Mucosa of descending colon (tissue), 3 donors: ENCODE results near the gene IL32. TPM values are rescaled to one million over a fixed set of nuclear protein-coding genes. Genes with fewer than 3 reads are reported as not detected.

Experiments
- ATAC-seq: fragments of 200-7000 bp; cut with Tn5 transposase; one replicate; pipeline ENCODE4 v1.9.1; 2020; ENCODE audit warnings: mild to moderate bottlenecking, moderate library complexity
- DNase-seq, 3 donors: peaks; one replicate each; pipeline ENCODE4 v3.0.0-alpha.2; 2020
- H3K36me3 ChIP-seq: fragments of 200-600 bp; one replicate; pipeline ENCODE4 v1.8.0; 2021; ENCODE audit warnings: low read depth, mild to moderate bottlenecking
- H3K4me1 ChIP-seq: fragments of 200-600 bp; one replicate; pipeline ENCODE4 v1.8.0; 2021; ENCODE audit warnings: low read depth, mild to moderate bottlenecking
- H3K4me3 ChIP-seq: fragments of 200-600 bp; one replicate; pipeline ENCODE4 v1.8.0; 2021; ENCODE audit warnings: mild to moderate bottlenecking
- H3K9me3 ChIP-seq: fragments of 200-600 bp; one replicate; pipeline ENCODE4 v1.8.0; 2021; ENCODE audit warnings: mild to moderate bottlenecking
- CTCF ChIP-seq: fragments of 200-600 bp; IDR thresholded peaks from one replicate; pipeline ENCODE4 v1.8.0; 2022; ENCODE audit warnings: antibody characterized with exemption, mild to moderate bottlenecking
- intact Hi-C, 2 donors: fragments of 100-400 bp; cut with DNase I in 1 of 2; cut with micrococcal nuclease in 1 of 2; formaldehyde crosslinking; loops; one replicate each; pipeline versions ENCODE4 v1.11.0 to v1.11.1; 2022; cut with DNase I, micrococcal nuclease
- total RNA-seq, 3 donors: library from RNA; stranded (reverse); fragmentation: NEBNext Ultra II Directional in 2 of 3; extraction: Animal tissue kit (Norgen Biotek cat#: 25700) in 2 of 3; gene quantifications; one replicate each; pipeline versions ENCODE4 v1.2.1 to v1.2.4, GENCODE V29; 2021 to 2023
- donor health status: DM: no; HTN: no; CAD: no; lungs with moderate emphysema.
- donor health status: DM: no; HTN: no; CAD: no.
- donor health status: DM: no; HTN: yes; CAD: no.

IL32 gene
- total RNA-seq, 3 donors from 2014 or later: 394 to 627 (median 413) TPM

- peak in 2 of 3 donors; percentile 27 to 29 for DNase-seq
- no peak for ATAC-seq
- Histone ChIP-seq H3K4me3 (no peak overlapping the region), H3K4me1 (peaks cover 36% of the 10 kb centered on the region), H3K9me3 (no peaks in the 10 kb centered on the region), H3K36me3 (no peaks in the 10 kb centered on the region)
- no peak for TF ChIP-seq CTCF
- intact Hi-C loops: no loop called here
Observed at GRCh38 chr16:3060339-3061127, 4.9 kb upstream of the IL32 start.

- DNase-seq (peak in 1 of 3 donors; percentile 2), ATAC-seq (no peak)
- H3K9me3 ChIP-seq: no peaks in the 10 kb centered on the region
- TF ChIP-seq CTCF: no peak
- H3K36me3 ChIP-seq: no peaks in the 10 kb centered on the region
- intact Hi-C loops: no loop called here
- H3K4me1 ChIP-seq: peaks cover 38% of the 10 kb centered on the region
- no peak overlapping the region for H3K4me3 ChIP-seq
Observed at GRCh38 chr16:3062553-3062952, 2.9 kb upstream of the IL32 start.

- no peaks in the 10 kb centered on the region for H3K9me3 ChIP-seq
- no peak overlapping the region for H3K4me3 ChIP-seq
- H3K4me1 ChIP-seq: peaks cover 42% of the 10 kb centered on the region
- intact Hi-C loops: no loop called here
- peak; percentile 15 for ATAC-seq
- no peak for TF ChIP-seq CTCF
- H3K36me3 ChIP-seq: no peaks in the 10 kb centered on the region
- peak in 2 of 3 donors; percentile 14 to 33 for DNase-seq
Observed at GRCh38 chr16:3063625-3064386, 1.6 kb upstream of the IL32 start.

GRCh38 chr16:3065742-3066439 lies 451 bp downstream of the IL32 start:
- no peak for TF ChIP-seq CTCF
- intact Hi-C loops: no loop called here
- DNase-seq (peak; percentile 41 to 68 (median 63)), ATAC-seq (peak; percentile 32)
- no peaks in the 10 kb centered on the region for H3K36me3 ChIP-seq
- peak overlapping the region; percentile 4 for H3K4me3 ChIP-seq
- no peaks in the 10 kb centered on the region for H3K9me3 ChIP-seq
- H3K4me1 ChIP-seq: peaks cover 36% of the 10 kb centered on the region

GRCh38 chr16:3066440-3066748 lies 954 bp downstream of the IL32 start:
- ATAC-seq (no peak), DNase-seq (peak in 1 of 3 donors; percentile 48)
- no peak for TF ChIP-seq CTCF
- Histone ChIP-seq H3K36me3 (no peaks in the 10 kb centered on the region), H3K4me3 (peak overlapping the region; percentile 4), H3K4me1 (peaks cover 36% of the 10 kb centered on the region), H3K9me3 (no peaks in the 10 kb centered on the region)
- intact Hi-C loops: no loop called here
